ENCODE results near the gene TAC4. TPM values are rescaled to one million over a fixed set of nuclear protein-coding genes. Genes with fewer than 3 reads are reported as not detected.

The TAC4 gene
- total and polyA plus RNA-seq, 2 of the 13 experiments (the other 11 are each of a cell fraction or from before 2014, with no cell fraction given), result not detected

DNA sequence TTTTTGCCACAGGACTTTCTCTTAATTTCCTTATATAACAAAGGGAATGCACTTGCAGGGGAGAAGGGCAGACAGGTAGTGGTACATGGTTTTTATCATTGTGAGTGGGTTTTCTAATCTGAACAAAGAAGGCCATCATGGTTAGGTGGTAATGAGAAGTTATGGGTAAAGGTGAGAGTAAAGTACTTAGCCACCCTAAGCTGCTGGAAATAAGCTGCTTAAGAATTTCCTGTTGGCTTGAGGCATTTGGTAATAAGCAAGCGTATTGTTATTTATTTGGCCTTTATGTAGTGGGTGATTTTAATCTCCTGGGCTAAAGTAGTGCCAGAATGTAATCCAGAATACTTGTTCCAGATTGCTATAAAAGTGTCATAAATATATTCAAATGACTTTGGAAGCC lies 27.1 kb downstream of the TAC4 start:
- intact Hi-C loops (cut with micrococcal nuclease; ENCODE audit: unreplicated experiment) (no loop called here), in situ Hi-C loops (cut with HindIII; ENCODE audit: extremely low pct_ligation_motif_present, low pct_unique_long_range_greater_than_20kb) (no loop called here)
- TF ChIP-seq BHLHE40 (IDR thresholded peaks at IDR 0.05; ENCODE audit: low read length), result no peak
- ChIA-PET POLR2A (interaction anchor here (1.1 kb wide), 1 partner anchor 32 kb away, joined by 3 read pairs; the partner anchor contains the start of gene KAT7), CTCF (ENCODE audit: low intra/inter-chr PET ratio, low total read pairs) (no interaction called here)
- no peak overlapping the region for H3K4me2 ChIP-seq (ENCODE audit: low read depth, low read length)
- H3K79me2 ChIP-seq (ENCODE audit: insufficient read depth, low read length), result no peaks in the 10 kb centered on the region
- FAIRE-seq (no peak), ATAC-seq (no peak), DNase-seq (ENCODE audit: low spot score) (no peak)
- BruUV-seq (replicated peaks), result no TSS peak
- no peaks in the 10 kb centered on the region for H3K27me3 ChIP-seq (ENCODE audit: control insufficient read depth in 1 of 2, insufficient read depth in 2 of 2, low read length in 2 of 2)
- H2AFZ ChIP-seq (ENCODE audit: low read length), result no peak overlapping the region
- H3K9ac ChIP-seq (ENCODE audit: insufficient read depth, low read depth, low read length), result no peak overlapping the region
- WGBS (ENCODE audit: low lambda C conversion rate), result 96% methylated on average over 1 of the region's 1 CpG
- H4K20me1 ChIP-seq (ENCODE audit: insufficient read depth, low read length), result no peaks in the 10 kb centered on the region
- no peaks in the 10 kb centered on the region for H3K4me1 ChIP-seq (ENCODE audit: insufficient read depth, low read length)
- no peaks in the 10 kb centered on the region for H3K9me3 ChIP-seq (ENCODE audit: low read length)
- no peak overlapping the region for H3K27ac ChIP-seq (ENCODE audit: extremely low read length, insufficient read depth, low read length)
- H3K36me3 ChIP-seq (replicated peaks in 1 of 2; ENCODE audit: control insufficient read depth in 1 of 2, insufficient read depth in 2 of 2, low read length in 2 of 2), result peaks cover 43 to 89% of the 10 kb centered on the region in 2 experiments
- H3K4me3 ChIP-seq (replicated peaks in 1 of 3; ENCODE audit: insufficient read depth in 1 of 3, low read depth in 2 of 3, low read length in 3 of 3), result no peak overlapping the region

DNA sequence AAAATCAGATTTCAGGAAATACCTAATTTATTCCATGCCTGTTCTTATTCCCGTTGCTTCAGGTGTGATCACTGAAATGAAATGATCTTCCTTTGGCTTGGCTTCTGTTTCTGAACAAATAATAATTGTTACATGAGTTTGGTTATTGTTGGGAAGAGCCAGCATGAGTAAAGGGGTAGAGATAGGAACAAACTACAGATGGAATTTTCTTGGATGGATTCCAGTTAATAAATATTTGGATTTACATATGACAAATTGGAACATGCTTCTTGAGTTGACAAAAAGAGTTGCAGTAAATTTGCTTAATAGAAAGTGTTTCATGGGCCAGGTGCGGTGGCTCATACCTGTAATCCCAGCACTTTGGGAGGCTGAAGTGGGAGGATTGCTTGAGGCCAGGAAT lies 28.2 kb downstream of the TAC4 start:
- WGBS (ENCODE audit: low lambda C conversion rate), result 98% methylated on average over 2 of the region's 2 CpGs
- no peak for TF ChIP-seq ZNF354B (CRISPR knock-in tag; IDR thresholded peaks at IDR 0.05)
- TF ChIP-seq ZNF496 (CRISPR knock-in tag; IDR thresholded peaks at IDR 0.05; ENCODE audit: insufficient replicate concordance), result no peak
- TF ChIP-seq, protein P1, sequence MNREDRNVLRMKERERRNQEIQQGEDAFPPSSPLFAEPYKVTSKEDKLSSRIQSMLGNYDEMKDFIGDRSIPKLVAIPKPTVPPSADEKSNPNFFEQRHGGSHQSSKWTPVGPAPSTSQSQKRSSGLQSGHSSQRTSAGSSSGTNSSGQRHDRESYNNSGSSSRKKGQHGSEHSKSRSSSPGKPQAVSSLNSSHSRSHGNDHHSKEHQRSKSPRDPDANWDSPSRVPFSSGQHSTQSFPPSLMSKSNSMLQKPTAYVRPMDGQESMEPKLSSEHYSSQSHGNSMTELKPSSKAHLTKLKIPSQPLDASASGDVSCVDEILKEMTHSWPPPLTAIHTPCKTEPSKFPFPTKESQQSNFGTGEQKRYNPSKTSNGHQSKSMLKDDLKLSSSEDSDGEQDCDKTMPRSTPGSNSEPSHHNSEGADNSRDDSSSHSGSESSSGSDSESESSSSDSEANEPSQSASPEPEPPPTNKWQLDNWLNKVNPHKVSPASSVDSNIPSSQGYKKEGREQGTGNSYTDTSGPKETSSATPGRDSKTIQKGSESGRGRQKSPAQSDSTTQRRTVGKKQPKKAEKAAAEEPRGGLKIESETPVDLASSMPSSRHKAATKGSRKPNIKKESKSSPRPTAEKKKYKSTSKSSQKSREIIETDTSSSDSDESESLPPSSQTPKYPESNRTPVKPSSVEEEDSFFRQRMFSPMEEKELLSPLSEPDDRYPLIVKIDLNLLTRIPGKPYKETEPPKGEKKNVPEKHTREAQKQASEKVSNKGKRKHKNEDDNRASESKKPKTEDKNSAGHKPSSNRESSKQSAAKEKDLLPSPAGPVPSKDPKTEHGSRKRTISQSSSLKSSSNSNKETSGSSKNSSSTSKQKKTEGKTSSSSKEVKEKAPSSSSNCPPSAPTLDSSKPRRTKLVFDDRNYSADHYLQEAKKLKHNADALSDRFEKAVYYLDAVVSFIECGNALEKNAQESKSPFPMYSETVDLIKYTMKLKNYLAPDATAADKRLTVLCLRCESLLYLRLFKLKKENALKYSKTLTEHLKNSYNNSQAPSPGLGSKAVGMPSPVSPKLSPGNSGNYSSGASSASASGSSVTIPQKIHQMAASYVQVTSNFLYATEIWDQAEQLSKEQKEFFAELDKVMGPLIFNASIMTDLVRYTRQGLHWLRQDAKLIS (CRISPR knock-in tag; IDR thresholded peaks at IDR 0.05), result no peak
- TF ChIP-seq MNT (IDR thresholded peaks at IDR 0.05), result no peak
- TF ChIP-seq POLR2AphosphoS5 (IDR thresholded peaks at IDR 0.05; ENCODE audit: low read depth, low read length), result no peak
- TF ChIP-seq ZBTB37 (CRISPR knock-in tag; IDR thresholded peaks at IDR 0.05), result no peak
- FAIRE-seq, result no peak
- no peak for DNase-seq (ENCODE audit: low spot score)
- H3K4me2 ChIP-seq (ENCODE audit: low read depth, low read length), result no peak overlapping the region
- peaks cover 49 to 89% of the 10 kb centered on the region in 2 experiments for H3K36me3 ChIP-seq (replicated peaks in 1 of 2; ENCODE audit: control insufficient read depth in 1 of 2, insufficient read depth in 2 of 2, low read length in 2 of 2)
- intact Hi-C loops (cut with micrococcal nuclease; ENCODE audit: unreplicated experiment), result no loop called here
- no peak for ATAC-seq
- no peak overlapping the region for H2AFZ ChIP-seq (ENCODE audit: low read length)
- H4K20me1 ChIP-seq (ENCODE audit: insufficient read depth, low read length), result no peaks in the 10 kb centered on the region
- ChIA-PET POLR2A (interaction anchor here (1.1 kb wide), 1 partner anchor 31 kb away, joined by 3 read pairs; the partner anchor contains the start of gene KAT7), CTCF (ENCODE audit: low intra/inter-chr PET ratio, low total read pairs) (no interaction called here)
- no peaks in the 10 kb centered on the region for H3K79me2 ChIP-seq (ENCODE audit: insufficient read depth, low read length)
- H3K4me1 ChIP-seq (ENCODE audit: insufficient read depth, low read length), result no peaks in the 10 kb centered on the region
- H3K27ac ChIP-seq (ENCODE audit: extremely low read length, insufficient read depth, low read length), result no peak overlapping the region
- no peaks in the 10 kb centered on the region for H3K27me3 ChIP-seq (ENCODE audit: control insufficient read depth in 1 of 2, insufficient read depth in 2 of 2, low read length in 2 of 2)
- H3K9ac ChIP-seq (ENCODE audit: insufficient read depth, low read depth, low read length), result no peak overlapping the region
- in situ Hi-C loops (cut with HindIII; ENCODE audit: extremely low pct_ligation_motif_present, low pct_unique_long_range_greater_than_20kb), result no loop called here
- no TSS peak for BruUV-seq (replicated peaks)
- H3K9me3 ChIP-seq (ENCODE audit: low read length), result no peaks in the 10 kb centered on the region
- no peak overlapping the region for H3K4me3 ChIP-seq (replicated peaks in 1 of 3; ENCODE audit: insufficient read depth in 1 of 3, low read depth in 2 of 3, low read length in 3 of 3)

Measured in HepG2 (cell line).